ENCODE results near the gene EEF1G. TPM values are rescaled to one million over a fixed set of nuclear protein-coding genes. Genes with fewer than 3 reads are reported as not detected.
"Not testable (repeated sequence)": the region's sequence is repeated elsewhere in the genome, so short reads cannot be mapped to it uniquely, and the experiment has no call there.

The EEF1G gene
- total RNA-seq, 2 donors from 2014 or later: 2,565 to 2,667 TPM

DNA sequence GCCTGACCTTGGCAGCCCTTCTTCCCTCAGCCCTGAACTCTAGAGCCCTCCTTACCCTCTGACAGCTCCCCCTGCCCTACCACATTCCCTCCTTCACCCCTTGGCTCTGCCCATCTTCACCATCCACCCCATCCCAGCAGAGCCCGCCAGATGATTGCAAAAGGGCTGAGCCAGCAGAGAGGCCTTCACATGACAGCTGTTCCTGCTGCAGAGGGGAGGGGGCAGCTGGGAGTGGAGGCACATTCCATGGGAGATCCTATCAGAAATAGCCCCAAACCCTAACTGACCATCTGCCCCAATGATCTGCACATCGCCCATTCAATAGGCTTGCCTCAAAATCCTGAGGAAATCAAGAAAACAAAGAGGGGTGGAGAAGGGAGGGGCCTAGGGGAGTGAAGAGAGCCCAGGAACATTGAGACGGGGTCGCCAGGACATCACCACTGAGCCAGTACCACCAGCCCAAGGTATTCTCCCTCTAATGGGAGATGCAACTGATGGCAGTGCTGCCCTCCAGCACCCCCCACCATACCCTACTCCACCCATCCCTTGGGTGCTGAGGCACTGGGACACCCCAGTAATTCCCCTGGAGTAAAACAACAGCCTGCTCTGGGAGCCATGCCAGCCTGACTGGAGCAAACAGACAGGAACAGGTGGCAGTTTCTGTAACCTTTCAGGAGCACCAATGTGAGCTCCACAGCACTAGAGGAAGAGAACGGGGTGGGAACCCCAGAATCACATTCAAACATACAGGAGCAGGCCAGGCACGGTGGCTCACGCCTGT lies 19.1 kb downstream of the EEF1G start:
- peaks cover 0 to 9% of the 10 kb centered on the region in 2 donors for H3K36me3 Mint-ChIP-seq (ENCODE audit: insufficient read depth in 2 of 2)
- ATAC-seq (replicated peaks in 1 of 2) (no peak), DNase-seq (no peak)
- no peaks in the 10 kb centered on the region for H3K27me3 Mint-ChIP-seq (ENCODE audit: low read depth)
- H3K9me3 Mint-ChIP-seq: no peaks in the 10 kb centered on the region
- H3K27ac Mint-ChIP-seq: peak overlapping the region; percentile 8
- peak overlapping the region; percentile 80 to 93 for H3K4me3 Mint-ChIP-seq
- H3K4me1 Mint-ChIP-seq (ENCODE audit: low read depth): peaks cover 97% of the 10 kb centered on the region

GRCh38 chr11:62553839-62554361 lies 19.8 kb downstream of the EEF1G start:
- DNase-seq (no peak), ATAC-seq (replicated peaks in 1 of 2) (no peak)
- no peaks in the 10 kb centered on the region for H3K9me3 Mint-ChIP-seq
- H3K36me3 Mint-ChIP-seq (ENCODE audit: insufficient read depth in 2 of 2): peaks cover 0 to 3% of the 10 kb centered on the region in 2 donors
- no peaks in the 10 kb centered on the region for H3K27me3 Mint-ChIP-seq (ENCODE audit: low read depth)
- peaks cover 91% of the 10 kb centered on the region for H3K4me1 Mint-ChIP-seq (ENCODE audit: low read depth)
- peak overlapping the region; percentile 80 to 93 for H3K4me3 Mint-ChIP-seq
- no peak overlapping the region for H3K27ac Mint-ChIP-seq

DNA sequence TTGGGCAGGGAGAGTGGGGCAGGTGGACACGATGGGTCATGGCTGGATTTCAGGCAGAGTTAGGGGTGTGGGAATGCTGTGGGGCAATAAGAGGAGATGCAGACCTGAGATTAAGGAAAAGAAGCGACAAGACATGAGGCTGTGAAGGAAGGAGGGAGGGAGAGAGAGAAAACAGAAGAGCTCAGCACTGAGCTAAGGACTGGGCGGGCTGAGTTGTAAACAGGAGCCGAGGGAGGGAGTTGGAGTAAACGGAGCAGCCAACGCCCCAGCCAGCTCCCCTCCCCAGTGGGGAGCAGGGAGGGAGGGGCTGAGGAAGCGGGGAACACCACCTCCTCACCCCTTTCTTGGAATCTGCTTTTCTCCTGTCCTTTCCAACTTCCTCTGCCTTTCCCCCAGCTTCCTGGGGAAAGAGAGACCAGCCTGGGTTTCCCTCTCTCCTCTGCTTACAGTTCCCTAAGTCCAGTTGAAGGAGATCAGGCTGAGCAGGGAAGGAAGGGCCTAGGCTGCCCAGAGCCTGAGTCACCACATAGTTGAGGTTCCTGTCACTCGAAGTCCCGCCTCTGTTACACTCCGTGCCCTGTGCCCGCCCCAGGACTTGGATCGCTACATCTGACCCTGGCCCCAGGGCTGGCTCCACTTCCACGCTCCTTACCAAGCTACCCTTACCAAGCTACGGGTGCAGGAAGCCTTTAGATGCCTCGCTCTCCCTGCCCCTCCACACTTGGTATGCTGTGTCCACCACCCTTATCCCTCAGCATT lies 20.4 kb downstream of the EEF1G start:
- H3K27ac Mint-ChIP-seq: peak overlapping the region; percentile 86
- H3K36me3 Mint-ChIP-seq (ENCODE audit: insufficient read depth in 2 of 2): no peaks in the 10 kb centered on the region
- no peaks in the 10 kb centered on the region for H3K9me3 Mint-ChIP-seq
- peak overlapping the region; percentile 75 to 77 for H3K4me3 Mint-ChIP-seq
- peaks cover 92% of the 10 kb centered on the region for H3K4me1 Mint-ChIP-seq (ENCODE audit: low read depth)
- ATAC-seq (replicated peaks in 1 of 2) (peak in 1 of 2 donors; percentile 35), DNase-seq (peak; percentile 54 to 57)
- H3K27me3 Mint-ChIP-seq (ENCODE audit: low read depth): no peaks in the 10 kb centered on the region

- Mint-ChIP-seq H3K36me3 (ENCODE audit: insufficient read depth in 2 of 2) (no peaks in the 10 kb centered on the region), H3K4me1 (ENCODE audit: low read depth) (peaks cover 92% of the 10 kb centered on the region), H3K4me3 (peak overlapping the region; percentile 75 to 77), H3K27me3 (ENCODE audit: low read depth) (peaks cover 3% of the 10 kb centered on the region), H3K9me3 (no peaks in the 10 kb centered on the region), H3K27ac (peak overlapping the region; percentile 86)
- peak in 1 of 2 donors; percentile 25 for DNase-seq
- no peak for ATAC-seq (replicated peaks in 1 of 2)
Observed at GRCh38 chr11:62552485-62553079, 21.1 kb downstream of the EEF1G start.

GRCh38 chr11:62550478-62550877 lies 23.2 kb downstream of the EEF1G start:
- peaks cover 80% of the 10 kb centered on the region for H3K4me1 Mint-ChIP-seq (ENCODE audit: low read depth)
- not testable (repeated sequence) for DNase-seq; H3K4me3 Mint-ChIP-seq; ATAC-seq (replicated peaks in 1 of 2); H3K9me3 Mint-ChIP-seq; H3K27me3 Mint-ChIP-seq (ENCODE audit: low read depth); H3K36me3 Mint-ChIP-seq (ENCODE audit: insufficient read depth in 2 of 2); H3K27ac Mint-ChIP-seq

GRCh38 chr11:62548545-62549335 lies 25.0 kb downstream of the EEF1G start:
- Mint-ChIP-seq H3K27ac (no peak overlapping the region), H3K9me3 (no peaks in the 10 kb centered on the region), H3K4me3 (no peak overlapping the region), H3K36me3 (ENCODE audit: insufficient read depth in 2 of 2) (peaks cover 1 to 3% of the 10 kb centered on the region in 2 donors), H3K27me3 (ENCODE audit: low read depth) (peaks cover 9% of the 10 kb centered on the region), H3K4me1 (ENCODE audit: low read depth) (peaks cover 80% of the 10 kb centered on the region)
- no peak for ATAC-seq (replicated peaks in 1 of 2)
- DNase-seq: no peak

DNA sequence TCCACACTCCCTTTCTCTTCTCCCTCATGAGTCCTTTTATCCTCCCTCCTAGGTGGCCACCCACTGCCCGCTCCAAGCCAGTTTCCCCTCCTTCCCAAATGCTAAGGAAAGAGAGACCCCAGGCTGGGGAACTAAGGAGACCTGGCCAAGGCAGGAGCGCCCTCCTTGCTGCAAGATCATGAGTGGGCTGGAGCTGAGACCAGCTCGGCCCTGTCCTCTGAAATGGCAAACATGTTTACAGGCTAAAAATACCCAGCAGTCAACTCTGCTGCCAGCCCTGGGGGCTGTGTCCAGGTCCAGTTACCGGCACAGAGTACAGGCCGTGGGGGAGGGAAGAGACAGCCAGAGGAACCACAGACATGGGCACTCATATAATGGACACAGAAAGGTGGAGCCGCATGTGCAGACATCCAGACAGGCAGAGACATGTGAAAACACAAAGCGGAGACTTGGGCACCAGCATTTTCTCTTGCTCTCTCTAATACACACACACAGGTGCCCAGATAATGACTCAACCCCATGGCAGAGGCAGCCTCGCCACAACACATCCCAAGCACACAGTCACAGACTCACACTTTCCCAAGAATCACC lies 25.9 kb downstream of the EEF1G start:
- peak in 1 of 2 donors; percentile 10 for DNase-seq
- H3K36me3 Mint-ChIP-seq (ENCODE audit: insufficient read depth in 2 of 2): peaks cover 1 to 3% of the 10 kb centered on the region in 2 donors
- H3K27ac Mint-ChIP-seq: no peak overlapping the region
- no peak for ATAC-seq (replicated peaks in 1 of 2)
- no peaks in the 10 kb centered on the region for H3K9me3 Mint-ChIP-seq
- H3K4me3 Mint-ChIP-seq: peak overlapping the region; percentile 25 to 51
- peaks cover 9% of the 10 kb centered on the region for H3K27me3 Mint-ChIP-seq (ENCODE audit: low read depth)
- H3K4me1 Mint-ChIP-seq (ENCODE audit: low read depth): peaks cover 80% of the 10 kb centered on the region

GRCh38 chr11:62546929-62547625 lies 26.6 kb downstream of the EEF1G start:
- Mint-ChIP-seq H3K27me3 (ENCODE audit: low read depth) (peaks cover 9% of the 10 kb centered on the region), H3K36me3 (ENCODE audit: insufficient read depth in 2 of 2) (peaks cover 1 to 3% of the 10 kb centered on the region in 2 donors), H3K9me3 (no peaks in the 10 kb centered on the region), H3K4me3 (peak overlapping the region; percentile 25 to 51), H3K27ac (no peak overlapping the region), H3K4me1 (ENCODE audit: low read depth) (peaks cover 80% of the 10 kb centered on the region)
- ATAC-seq (replicated peaks in 1 of 2) (peak in 1 of 2 donors; percentile 0), DNase-seq (peak in 1 of 2 donors; percentile 8)

DNA sequence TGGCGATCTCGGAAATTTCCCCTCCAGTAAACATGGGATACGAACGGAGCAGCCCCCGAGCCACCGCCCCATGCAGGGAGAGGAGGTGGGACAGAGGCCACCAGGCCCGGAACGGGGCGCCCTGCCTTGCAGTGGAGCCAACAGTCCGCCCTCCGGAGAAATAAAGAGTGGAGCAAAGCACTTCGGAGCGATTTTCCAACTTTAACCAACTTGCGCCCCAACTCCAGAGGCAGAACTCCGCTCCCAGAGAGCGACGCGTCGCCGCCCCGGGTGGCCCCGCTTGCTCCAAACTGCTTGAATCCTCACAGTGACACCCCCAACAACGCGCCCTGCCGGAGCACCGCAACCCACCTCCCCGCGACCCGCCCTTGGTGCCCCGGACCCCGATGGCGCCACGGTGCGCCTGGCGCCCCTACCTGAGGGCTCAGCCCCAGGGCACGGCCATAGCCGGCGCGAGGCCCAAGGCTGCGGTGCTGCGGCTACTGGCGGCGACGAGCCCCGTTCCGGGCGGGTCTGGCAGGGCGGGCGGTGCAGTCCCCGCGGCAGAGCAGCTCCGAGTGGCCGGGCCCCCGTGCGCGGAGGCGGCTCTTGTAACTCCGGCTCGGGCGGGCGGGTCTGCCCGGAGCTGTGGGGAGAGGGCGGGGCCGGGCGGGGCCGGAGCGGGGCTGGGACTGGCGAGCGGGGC lies 27.3 kb downstream of the EEF1G start, which contains the start of gene AHNAK:
TSS of gene AHNAK (minus strand) at position 563 of the 685 bp plus-strand sequence. CDS start 10,708 bp downstream, outside the sequence.
- DNase-seq (peak; percentile 81 to 83), ATAC-seq (replicated peaks in 1 of 2) (peak; percentile 60 to 62)
- Mint-ChIP-seq H3K27ac (no peak within 1 kb of the TSS), H3K9me3 (no peaks in the 10 kb centered on the region), H3K27me3 (ENCODE audit: low read depth) (peaks cover 9% of the 10 kb centered on the region), H3K36me3 (ENCODE audit: insufficient read depth in 2 of 2) (peaks cover 1 to 3% of the 10 kb centered on the region in 2 donors), H3K4me1 (ENCODE audit: low read depth) (peaks cover 80% of the 10 kb centered on the region), H3K4me3 (peak within 1 kb of the TSS; percentile 81 to 96)

- peaks cover 1 to 3% of the 10 kb centered on the region in 2 donors for H3K36me3 Mint-ChIP-seq (ENCODE audit: insufficient read depth in 2 of 2)
- peak; percentile 31 to 32 for ATAC-seq (replicated peaks in 1 of 2)
- H3K4me3 Mint-ChIP-seq: peak overlapping the region; percentile 81 to 96
- H3K9me3 Mint-ChIP-seq: no peaks in the 10 kb centered on the region
- peaks cover 80% of the 10 kb centered on the region for H3K4me1 Mint-ChIP-seq (ENCODE audit: low read depth)
- H3K27me3 Mint-ChIP-seq (ENCODE audit: low read depth): peaks cover 9% of the 10 kb centered on the region
- H3K27ac Mint-ChIP-seq: peak overlapping the region; percentile 45
- peak; percentile 57 to 67 for DNase-seq
Observed at GRCh38 chr11:62545437-62546243, 28.1 kb downstream of the EEF1G start.
